Chondrocyte (in vitro differentiated cells): ENCODE measurements around the gene HGF. TPM values are rescaled to one million over a fixed set of nuclear protein-coding genes. Genes with fewer than 3 reads are reported as not detected.

Source experiments
- DNase-seq: peaks from one replicate; pipeline ENCODE4 v3.0.0; 2021; ENCODE audit warnings: mixed read lengths, low spot score
- H3K27ac Mint-ChIP-seq: one replicate; pipeline ENCODE4 v1.8.0; 2021; ENCODE audit warnings: mild to moderate bottlenecking, moderate library complexity, mixed read lengths; ENCODE audit not compliant: unreplicated experiment
- H3K27me3 Mint-ChIP-seq: 2 replicates; pipeline ENCODE4 v1.8.0; 2021; ENCODE audit warnings: low read depth, mixed read lengths
- H3K36me3 Mint-ChIP-seq: 2 replicates; pipeline ENCODE4 v1.8.0; 2021; ENCODE audit warnings: low read depth, mixed read lengths
- H3K4me1 Mint-ChIP-seq: 2 replicates; pipeline ENCODE4 v1.8.0; 2021; ENCODE audit warnings: low read depth, mild to moderate bottlenecking, mixed read lengths
- H3K4me3 Mint-ChIP-seq: one replicate; pipeline ENCODE4 v1.8.0; 2021; ENCODE audit warnings: mild to moderate bottlenecking, moderate library complexity, mixed read lengths; ENCODE audit not compliant: unreplicated experiment
- H3K9me3 Mint-ChIP-seq: 2 replicates; pipeline ENCODE4 v1.8.0; 2021; ENCODE audit warnings: low read depth, mixed read lengths
- CTCF ChIP-seq: fragments of 200-600 bp; sonication (generic); IDR thresholded peaks from 2 replicates; pipeline ENCODE4 v1.5.0; 2021; ENCODE audit warnings: antibody characterized with exemption, mild to moderate bottlenecking, moderate library complexity
- total RNA-seq: library from RNA; stranded (reverse); gene quantifications from 3 replicates; pipeline ENCODE4 v1.2.1, GENCODE V29; 2021

The HGF gene
- total RNA-seq, 1 donor from 2014 or later = 3.7 TPM

- Mint-ChIP-seq H3K27ac (no peak overlapping the region), H3K27me3 (no peaks in the 10 kb centered on the region), H3K4me3 (no peak overlapping the region), H3K9me3 (peaks cover 38% of the 10 kb centered on the region), H3K36me3 (peaks cover 25% of the 10 kb centered on the region), H3K4me1 (peaks cover 58% of the 10 kb centered on the region)
- DNase-seq = no peak
- no peak for TF ChIP-seq CTCF
Observed at GRCh38 chr7:81652225-81652624, 117.6 kb downstream of the HGF start.
